DMS 273 (cell line): ENCODE data around the gene NBPF11.
"Not testable (repeated sequence)": the region's sequence is repeated elsewhere in the genome, so short reads cannot be mapped to it uniquely, and the experiment has no call there.

ENCODE experiments used
- DNase-seq: peaks from one replicate; lab custom pipeline; 2025; ENCODE audit not compliant: unreplicated experiment; lab: John Stamatoyannopoulos, UW

NBPF11 gene

DNA sequence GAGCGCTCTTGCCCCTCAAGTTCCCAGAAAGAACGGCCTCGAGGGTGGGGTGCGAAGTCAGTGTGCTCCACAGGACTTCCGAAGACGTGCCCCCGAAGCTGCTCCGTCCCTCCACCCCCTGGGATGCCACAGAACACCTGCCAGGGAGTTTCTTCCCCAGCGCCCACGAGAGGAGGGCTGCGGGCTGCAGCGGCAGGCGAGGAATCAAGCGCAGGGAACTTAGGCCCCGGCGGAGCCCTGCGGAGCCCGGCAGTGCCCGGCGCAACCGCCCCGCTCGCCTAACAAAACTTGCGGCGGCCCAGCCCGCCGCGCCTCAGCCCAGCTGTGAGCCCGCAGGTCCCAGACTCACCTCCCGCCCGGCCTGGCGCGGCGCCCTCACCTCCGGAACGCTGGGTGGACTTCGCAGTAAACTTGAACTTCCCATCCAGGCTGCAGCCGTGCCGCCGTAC lies 686 bp downstream of the NBPF11 start:
- DNase-seq, result peak; percentile 61

DNA sequence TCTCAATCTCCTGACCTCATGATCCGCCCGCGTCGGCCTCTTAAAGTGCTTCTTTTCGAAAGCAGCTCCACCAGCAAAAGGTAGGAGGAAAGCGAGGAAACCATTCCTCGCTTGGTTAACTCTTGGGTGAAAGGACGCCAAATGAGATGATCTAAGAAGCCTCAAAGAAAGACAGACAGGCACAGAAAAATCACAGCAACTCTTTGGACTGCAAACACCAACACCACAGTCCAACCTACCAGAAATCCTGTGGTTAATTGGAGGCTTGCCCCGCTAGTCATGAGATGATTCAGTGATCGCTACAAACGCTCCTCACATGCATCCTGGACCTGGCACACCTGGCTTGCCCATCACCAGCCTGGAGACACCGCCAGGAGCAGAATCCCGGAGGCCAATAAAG lies 1.1 kb downstream of the NBPF11 start:
- DNase-seq, result not testable (repeated sequence)

DNA sequence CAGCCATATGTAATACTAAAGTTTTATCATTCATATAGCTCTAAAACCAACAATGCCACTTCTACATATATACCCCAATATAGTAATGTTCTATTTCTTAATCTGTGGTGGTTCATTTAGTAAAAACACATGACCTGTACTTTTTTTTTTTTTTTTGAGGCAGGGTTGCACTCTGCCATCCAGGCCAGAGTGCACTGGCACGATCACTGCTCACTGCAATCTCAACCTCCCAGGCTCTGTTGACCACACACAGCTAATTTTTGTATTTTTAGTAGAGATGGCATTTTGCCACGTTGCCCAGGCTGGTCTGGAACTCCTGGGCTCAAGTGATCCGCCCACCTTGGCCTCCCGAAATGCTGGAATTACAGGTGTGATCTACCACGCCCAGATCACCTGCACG lies 2.1 kb downstream of the NBPF11 start:
- DNase-seq, result not testable (repeated sequence)

DNA sequence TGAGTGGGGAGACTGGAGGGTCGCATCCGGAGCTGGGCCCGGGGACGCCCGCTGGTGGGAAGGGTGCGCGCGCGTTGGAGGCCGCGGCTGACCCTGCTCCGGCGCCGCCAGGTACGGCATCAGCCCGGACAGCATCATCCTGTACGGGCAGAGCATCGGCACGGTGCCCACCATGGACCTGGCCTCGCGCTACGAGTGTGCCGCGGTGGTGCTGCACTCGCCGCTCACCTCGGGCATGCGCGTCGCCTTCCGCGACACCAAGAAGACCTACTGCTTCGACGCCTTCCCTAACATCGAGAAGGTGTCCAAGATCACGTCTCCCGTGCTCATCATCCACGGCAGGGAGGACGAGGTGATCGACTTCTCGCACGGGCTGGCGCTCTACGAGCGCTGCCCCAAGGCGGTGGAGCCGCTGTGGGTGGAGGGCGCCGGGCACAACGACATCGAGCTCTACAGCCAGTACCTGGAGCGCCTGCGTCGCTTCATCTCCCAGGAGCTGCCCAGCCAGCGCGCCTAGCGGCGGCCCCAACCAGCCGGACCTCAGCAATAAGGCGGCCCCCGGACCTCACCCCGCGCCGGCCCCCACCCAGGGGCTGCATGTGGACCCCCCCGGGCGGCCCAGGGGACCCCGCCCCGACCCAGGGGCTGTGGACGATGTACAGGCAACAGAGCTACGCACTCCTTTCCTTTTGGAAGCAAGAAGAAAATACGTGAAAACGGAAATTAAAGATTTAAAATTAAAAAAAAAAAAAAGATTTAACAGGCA lies 2.8 kb downstream of the NBPF11 start:
- DNase-seq, result not testable (repeated sequence)

DNA sequence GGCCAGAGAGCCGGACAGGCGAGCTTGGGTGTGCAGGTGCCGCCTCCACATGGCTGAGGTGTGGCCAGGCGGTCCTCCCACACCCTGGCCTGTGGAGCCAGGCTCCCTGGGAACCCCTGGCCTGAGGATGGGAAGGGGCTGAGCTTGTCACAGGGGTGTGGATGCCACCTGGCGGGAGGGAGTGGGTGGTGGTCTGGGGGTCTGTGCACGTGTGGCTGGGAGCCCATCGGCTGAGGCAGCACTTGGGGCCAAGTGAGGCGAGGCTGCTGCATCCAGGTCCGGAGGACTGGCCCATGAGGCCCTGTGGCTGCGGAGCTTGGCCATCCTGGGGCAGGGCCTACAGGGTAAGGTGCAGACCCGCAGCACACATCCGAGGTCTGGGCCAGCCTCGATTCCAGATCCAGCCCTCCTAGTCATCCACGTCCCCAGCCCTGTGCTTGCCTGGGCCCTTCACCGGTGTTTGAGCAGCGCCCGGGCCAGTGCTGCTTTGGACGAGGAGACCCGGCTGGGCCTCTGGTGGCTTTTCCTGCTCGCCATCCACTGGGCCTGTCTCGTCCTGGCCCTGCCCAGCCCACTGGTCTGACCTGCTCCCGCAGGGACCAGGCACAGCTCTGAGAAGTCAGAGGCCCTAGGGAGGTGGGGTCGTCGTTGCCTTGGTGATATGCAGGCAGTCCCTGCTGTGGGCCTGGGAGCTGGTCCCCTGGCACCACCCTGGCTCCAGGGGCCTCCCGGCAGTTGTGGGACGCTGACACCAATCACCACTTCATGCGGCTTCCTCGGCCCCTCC lies 4.8 kb downstream of the NBPF11 start:
- DNase-seq, result not testable (repeated sequence)

DNA sequence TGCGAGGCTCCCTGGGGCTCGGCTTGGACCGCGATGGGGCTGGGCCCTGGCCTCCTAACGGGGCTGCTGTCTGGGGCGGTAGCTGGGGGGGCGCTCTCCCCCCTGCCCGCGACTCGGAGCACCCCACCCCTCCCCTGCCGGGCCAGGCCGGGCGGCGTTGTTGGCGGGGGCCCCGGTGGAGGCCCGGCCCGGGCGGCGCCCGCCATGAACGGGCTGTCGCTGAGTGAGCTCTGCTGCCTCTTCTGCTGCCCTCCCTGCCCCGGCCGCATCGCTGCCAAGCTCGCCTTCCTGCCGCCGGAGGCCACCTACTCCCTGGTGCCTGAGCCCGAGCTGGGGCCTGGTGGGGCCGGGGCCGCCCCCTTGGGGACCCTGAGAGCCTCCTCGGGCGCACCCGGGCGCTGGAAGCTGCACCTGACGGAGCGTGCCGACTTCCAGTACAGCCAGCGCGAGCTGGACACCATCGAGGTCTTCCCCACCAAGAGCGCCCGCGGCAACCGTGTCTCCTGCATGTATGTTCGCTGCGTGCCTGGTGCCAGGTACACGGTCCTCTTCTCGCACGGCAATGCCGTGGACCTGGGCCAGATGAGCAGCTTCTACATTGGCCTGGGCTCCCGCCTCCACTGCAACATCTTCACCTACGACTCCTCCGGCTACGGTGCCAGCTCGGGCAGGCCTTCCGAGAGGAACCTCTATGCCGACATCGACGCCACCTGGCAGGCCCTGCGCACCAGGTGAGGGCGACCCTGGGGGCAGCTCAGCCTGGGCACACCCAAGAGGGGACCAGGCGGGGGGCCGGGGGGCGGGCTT lies 5.7 kb downstream of the NBPF11 start:
- not testable (repeated sequence) for DNase-seq

DNA sequence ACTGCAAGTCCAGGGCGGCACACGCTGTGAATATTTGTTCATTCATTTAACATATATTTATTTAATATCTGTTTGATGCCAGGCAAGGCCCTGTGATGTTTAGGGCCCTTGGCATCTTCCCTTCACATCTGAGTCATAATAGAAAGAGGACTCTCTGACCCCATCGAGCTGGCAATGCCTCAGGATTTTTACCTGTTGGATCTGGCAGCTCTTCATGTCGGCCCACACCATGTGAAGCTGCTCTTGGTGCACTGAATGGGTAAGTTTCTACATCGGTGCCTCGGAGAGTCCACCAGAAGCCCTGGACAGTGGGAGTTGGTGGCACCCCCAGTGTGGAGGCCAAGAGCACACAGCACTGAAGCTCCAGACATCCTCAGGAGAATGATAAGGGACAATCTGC lies 8.9 kb downstream of the NBPF11 start:
- not testable (repeated sequence) for DNase-seq

DNA sequence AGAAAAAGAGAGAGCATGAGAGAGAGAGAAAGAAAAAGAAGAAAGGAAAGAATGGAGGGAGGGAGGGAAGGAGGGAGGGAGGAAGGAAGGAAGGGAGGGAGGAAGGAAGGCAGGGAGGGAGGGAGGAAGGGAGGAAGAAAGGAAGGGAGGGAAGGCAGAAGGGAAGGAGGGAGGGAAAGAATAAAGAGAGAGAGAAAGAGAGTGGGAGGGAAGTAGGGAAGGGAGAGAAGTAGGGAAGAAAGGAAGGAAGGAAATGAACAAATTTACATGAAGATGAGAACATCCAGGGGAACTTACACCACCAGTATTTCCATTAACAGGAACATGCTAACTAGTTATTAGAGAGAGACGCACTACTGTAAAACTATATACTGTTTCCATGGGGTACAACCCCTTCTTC lies 10.1 kb downstream of the NBPF11 start:
- not testable (repeated sequence) for DNase-seq

DNA sequence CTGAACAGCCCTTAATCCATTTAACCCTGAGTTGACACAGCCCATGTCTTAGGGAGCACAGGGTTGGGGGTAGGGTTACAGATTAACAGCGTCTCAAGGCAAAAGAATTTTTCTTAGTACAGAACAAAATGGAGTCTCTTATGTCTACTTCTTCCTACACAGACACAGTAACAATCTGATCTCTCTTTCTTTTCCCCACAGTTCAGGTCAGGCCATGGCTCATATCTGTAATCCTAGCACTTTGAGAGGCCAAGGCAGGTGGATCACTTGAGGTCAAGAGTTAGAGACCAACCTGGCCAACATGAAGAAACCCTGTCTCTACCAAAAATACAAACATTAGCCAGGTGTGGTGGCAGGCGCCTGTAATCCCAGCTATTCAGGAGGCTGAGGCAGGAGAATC lies 13.5 kb downstream of the NBPF11 start:
- DNase-seq, result not testable (repeated sequence)

DNA sequence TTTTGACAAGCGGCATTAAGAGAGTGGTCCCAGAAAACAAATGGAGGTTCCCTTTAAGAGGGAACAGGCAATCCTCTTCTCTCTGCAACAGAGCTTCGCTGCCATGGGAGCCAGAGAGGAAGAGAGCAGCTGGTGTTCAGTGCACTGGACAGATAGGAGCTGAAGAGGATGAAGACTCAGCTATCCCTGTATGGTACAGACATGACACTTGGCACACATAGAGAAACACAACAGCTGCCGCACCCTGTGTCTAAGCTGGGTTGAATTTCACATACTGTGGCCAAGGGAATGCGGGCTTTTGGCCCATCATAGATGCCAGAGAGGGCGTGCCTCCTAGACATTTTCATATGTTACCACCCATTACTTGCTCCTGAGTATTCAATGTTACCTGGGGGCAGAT lies 29.7 kb downstream of the NBPF11 start:
- DNase-seq, result peak; percentile 13

DNA sequence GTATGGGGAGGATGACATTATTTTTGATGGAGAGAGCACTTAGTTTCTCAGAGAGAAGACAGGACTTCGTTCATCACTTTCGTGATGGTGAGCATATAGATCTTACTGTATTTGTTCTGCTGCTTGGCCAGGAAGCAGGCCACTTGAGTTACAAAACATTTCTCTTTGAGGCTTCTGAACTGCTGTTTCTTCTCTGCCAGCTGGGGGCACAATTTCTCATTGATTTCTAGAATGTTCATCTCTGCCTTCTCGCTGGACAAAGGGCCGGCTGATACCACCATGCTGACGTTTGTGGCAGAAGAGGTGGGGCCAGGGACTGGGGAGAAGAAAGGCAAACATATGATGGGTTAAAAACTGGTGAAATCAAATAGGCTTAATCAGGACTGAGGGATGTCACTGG lies 31.7 kb downstream of the NBPF11 start:
- DNase-seq, result not testable (repeated sequence)

DNA sequence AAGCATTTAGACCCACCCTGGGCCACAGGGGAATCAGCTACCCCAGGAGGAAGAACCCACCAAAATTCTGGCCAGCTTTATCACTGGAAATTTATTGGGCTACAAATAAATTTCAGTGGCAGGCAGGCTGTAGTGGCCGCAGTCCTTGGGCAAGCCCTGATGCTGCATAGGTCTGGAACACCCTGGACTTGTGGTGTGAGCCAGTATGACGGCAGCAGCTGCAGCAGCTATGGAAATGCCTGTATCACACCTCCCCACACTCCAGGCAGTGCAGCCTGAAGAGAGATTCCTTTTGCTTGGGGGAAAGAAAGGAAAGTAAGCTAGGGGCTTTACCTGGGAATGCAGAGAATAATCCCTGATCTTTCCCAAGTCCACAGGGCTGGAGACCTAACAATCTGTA lies 56.3 kb downstream of the NBPF11 start:
- DNase-seq, result not testable (repeated sequence)

DNA sequence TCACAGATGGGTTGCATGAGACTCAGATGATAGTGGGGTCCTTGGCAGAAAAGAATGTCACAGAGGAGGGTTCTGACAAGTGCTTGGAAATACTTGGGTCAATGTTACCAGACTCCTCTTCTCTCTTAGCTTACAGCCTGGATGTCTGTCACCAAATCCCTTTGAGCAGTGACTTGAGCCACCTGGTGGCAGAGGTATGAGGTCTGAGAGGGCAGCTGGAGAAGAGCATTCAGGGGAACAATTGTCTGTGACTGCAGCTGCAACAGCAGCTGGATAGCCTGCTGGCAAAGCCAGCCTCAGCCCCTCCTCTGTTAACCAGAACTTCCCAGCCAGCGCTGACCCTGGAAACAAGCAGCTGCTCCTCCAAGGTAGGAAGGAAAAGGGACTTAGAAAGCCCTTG lies 65.9 kb downstream of the NBPF11 start:
- DNase-seq, result peak; percentile 2

DNA sequence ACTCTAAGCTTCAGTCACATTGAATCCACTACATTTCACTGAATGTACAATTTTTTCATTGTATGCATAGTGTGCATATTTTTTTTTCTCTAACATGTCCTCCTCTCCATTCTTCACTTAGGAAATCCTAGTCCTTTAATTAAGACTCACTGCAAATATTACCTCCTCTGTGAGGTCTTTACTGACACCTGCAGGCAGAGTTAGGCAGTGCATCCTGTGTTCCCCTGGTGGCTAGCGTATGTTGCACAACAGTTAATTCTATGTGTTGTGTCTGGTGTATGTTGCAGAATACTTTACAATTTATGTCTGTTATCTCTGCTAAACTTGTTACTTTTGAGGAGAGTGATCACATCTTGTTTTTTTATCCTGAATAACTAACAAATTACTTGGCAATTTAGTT lies 70.9 kb downstream of the NBPF11 start:
- not testable (repeated sequence) for DNase-seq

DNA sequence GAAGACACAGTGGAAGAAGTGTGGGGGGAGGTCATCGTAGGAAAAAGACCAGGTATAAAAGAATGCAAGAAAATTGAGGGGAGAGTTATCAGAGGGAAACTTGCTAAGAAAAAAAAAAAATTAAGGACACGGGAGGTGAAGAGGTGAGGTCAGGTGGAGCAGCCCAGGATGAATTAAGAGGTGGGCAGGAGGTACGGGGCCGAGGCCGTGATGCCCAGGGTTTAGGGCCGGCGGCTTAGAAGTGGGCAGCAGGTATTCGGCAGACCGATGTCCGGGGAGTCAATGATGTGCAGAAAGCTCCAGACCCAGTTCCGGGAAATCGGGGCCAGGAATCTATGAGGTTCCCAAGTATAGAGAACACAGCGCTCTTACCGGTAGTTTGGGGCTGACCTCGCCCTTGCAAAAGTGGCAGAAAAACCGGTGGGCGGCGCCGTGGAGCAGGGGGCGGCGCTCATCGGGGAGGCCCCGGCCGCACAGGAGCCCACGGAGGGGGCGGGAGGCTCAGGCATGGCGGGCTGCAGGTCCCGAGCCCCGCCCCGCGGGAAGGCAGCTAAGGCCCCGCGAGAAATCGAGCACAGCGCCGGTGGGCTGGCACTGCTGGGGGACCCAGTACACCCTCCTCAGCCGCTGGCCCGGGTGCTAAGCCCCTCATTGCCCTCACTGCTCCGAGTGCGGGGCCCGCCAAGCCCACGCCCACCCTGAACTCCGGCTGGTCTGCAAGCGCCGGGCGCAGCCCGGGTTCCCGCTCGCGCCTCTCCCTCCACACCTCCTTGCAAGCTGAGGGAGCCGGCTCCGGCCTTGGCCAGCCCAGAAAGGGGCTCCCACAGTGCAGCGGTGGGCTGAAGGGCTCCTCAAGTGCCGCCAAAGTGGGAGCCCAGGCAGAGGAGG lies 73.2 kb downstream of the NBPF11 start:
- not testable (repeated sequence) for DNase-seq

DNA sequence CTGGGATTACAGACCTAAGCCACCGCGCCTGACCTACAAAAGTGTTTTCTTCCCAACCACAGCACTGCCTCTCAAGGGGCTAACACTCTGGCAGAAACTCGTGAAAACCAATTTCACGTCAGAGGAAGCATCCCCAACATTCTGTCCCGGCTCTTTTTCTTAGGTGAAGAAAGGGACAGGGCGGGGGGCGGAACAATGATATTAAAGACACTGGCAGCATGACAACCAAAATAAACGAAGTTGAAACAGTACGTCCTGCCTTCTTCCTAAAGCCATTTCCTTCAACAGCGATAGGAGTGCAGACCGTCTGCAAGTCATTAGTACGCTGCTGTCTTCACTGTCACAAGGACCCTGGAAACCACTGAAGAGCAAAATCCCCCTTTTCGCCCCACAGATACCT lies 74.0 kb downstream of the NBPF11 start:
- DNase-seq, result not testable (repeated sequence)

DNA sequence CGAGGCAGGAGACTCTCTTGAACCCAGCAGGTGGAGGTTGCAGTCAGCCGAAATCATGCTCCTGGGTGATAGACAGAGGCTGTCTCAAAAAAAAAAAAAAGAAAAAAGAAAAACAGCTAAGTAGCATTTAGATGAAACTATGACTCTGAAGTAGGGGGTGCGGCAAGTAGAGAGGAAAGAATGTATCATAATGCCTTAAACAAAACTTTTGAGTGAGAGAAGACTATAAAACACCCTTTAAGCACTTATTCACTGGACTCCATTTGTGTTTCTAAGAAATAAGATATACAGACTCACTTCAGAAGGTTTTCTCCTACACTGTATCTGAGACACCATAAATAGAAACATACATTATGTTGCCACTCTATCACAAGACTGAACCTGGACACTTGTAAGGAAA lies 74.6 kb downstream of the NBPF11 start:
- not testable (repeated sequence) for DNase-seq

DNA sequence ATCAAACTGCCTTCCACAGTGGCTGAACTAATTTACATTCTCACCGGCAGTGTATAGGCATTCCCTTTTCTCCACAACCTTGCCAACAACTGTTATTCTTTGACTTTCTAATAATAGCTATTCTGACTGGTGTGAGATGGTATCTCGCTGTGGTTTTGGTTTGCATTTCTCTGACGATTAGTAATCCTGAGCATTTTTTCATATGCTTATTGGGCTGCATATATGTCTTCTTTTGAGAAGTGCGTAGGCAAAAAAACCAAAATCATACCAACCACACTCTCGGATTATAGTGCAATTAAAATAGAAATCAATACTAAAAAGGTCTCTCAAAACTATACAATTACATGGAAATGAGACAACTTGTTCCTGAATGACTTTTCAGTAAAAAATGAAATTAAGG lies 78.7 kb downstream of the NBPF11 start:
- not testable (repeated sequence) for DNase-seq

DNA sequence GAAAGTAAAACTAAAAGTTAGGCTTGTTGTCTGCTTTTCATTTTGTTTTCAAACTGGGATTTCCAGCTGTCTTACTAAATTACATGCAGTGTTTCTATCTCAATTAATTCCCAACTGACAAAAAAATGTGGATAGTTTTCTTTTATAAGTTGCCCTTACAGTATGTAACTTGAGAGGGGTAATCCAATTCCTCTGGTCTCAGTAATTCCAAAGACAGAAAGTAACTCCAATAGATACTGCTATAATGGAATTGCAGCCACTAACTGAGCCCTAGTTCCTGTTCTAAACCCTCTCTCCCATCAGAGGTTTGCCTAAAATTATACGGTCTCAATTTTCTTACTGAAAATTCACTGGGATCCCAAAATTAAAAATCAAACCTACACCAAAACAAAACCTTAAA lies 83.5 kb downstream of the NBPF11 start:
- not testable (repeated sequence) for DNase-seq

DNA sequence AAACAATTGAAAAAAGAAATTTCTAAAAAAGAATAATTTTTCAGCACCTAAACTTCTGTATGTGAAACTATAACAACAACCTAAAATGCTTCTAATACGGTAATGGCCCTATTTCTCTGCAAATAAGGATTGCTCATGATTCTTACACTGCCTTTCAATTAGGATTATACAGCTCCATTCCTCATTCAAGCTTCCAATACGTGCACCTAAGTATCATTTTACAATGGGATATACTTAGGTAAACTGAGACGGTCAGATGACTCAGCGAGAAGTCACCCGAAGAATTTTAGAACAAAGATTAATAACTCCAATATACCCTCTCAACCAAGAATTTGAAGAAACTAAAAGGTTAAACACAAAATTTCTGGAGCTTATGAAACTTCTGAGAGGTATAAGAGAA lies 83.9 kb downstream of the NBPF11 start:
- DNase-seq, result not testable (repeated sequence)
